Keratinocyte (primary cell): ENCODE measurements around the gene ARMH2. TPM values are rescaled to one million over a fixed set of nuclear protein-coding genes. Genes with fewer than 3 reads are reported as not detected.

Source experiments
- DNase-seq: peaks from one replicate; pipeline ENCODE4 v3.0.0-alpha.2; 2011; ENCODE audit warnings: low read depth, missing footprints, low spot score
- FAIRE-seq: peaks from 2 replicates; lab custom pipeline; 2011; peaks lifted over from hg19 to GRCh38; lab: Jason Lieb, UNC
- H2AFZ ChIP-seq: 2 replicates; pipeline ENCODE4 v1.6.0; 2012; ENCODE audit warnings: low read length, control low read depth, inconsistent platforms; ENCODE audit not compliant: control insufficient read depth
- H3K27ac ChIP-seq: 2 replicates; pipeline ENCODE4 v1.5.1; 2011; ENCODE audit warnings: low read length; ENCODE audit not compliant: control insufficient read depth, insufficient read depth
- H3K27me3 ChIP-seq: 3 replicates; pipeline ENCODE4 v1.6.0; 2011; ENCODE audit warnings: low read length; ENCODE audit not compliant: control insufficient read depth, insufficient read depth; ENCODE audit errors: extremely low read depth
- H3K36me3 ChIP-seq, 2 experiments: 2 replicates in 1 of 2; 3 replicates in 1 of 2; pipeline ENCODE4 v1.5.1; 2011; ENCODE audit warnings: low read length in 2 of 2, mild to moderate bottlenecking in 1 of 2; ENCODE audit not compliant: control insufficient read depth in 2 of 2, insufficient read depth in 2 of 2; ENCODE audit errors: extremely low read depth in 1 of 2
- H3K4me1 ChIP-seq: 3 replicates; pipeline ENCODE4 v1.5.1; 2011; ENCODE audit warnings: low read length; ENCODE audit not compliant: control insufficient read depth, insufficient read depth; ENCODE audit errors: extremely low read depth
- H3K4me2 ChIP-seq: 3 replicates; pipeline ENCODE4 v1.6.0; 2011; ENCODE audit warnings: low read depth, low read length; ENCODE audit not compliant: control insufficient read depth, insufficient read depth; ENCODE audit errors: extremely low read depth
- H3K4me3 ChIP-seq, 3 experiments: fragments of 200-600 bp in 1 of 3; sonication (generic) in 1 of 3; 2 replicates in 2 of 3; 3 replicates in 1 of 3; pipeline ENCODE4 v1.5.1; 2011 to 2016; ENCODE audit warnings: low read length in 3 of 3, mild to moderate bottlenecking in 3 of 3, control low read depth in 2 of 3, inconsistent platforms in 1 of 3, low read depth in 1 of 3, mixed read lengths in 1 of 3, mixed run types in 1 of 3, moderate library complexity in 1 of 3; ENCODE audit not compliant: control insufficient read depth in 2 of 3, insufficient read depth in 2 of 3; ENCODE audit errors: extremely low read depth in 1 of 3
- H3K79me2 ChIP-seq: 2 replicates; pipeline ENCODE4 v1.6.0; 2012; ENCODE audit warnings: low read length; ENCODE audit not compliant: control insufficient read depth, insufficient read depth
- H3K9ac ChIP-seq: 3 replicates; pipeline ENCODE4 v1.6.0; 2011; ENCODE audit warnings: low read length; ENCODE audit not compliant: control insufficient read depth, insufficient read depth; ENCODE audit errors: extremely low read depth
- H3K9me1 ChIP-seq: 3 replicates; pipeline ENCODE4 v1.6.0; 2011; ENCODE audit warnings: low read length; ENCODE audit not compliant: control insufficient read depth, insufficient read depth; ENCODE audit errors: extremely low read depth
- H3K9me3 ChIP-seq: 2 replicates; pipeline ENCODE4 v1.5.1; 2012; ENCODE audit warnings: low read depth, low read length; ENCODE audit not compliant: control insufficient read depth
- H4K20me1 ChIP-seq: 3 replicates; pipeline ENCODE4 v1.6.0; 2011; ENCODE audit warnings: low read length; ENCODE audit not compliant: control insufficient read depth, insufficient read depth; ENCODE audit errors: extremely low read depth
- EZH2 ChIP-seq: IDR thresholded peaks from one replicate; pipeline ENCODE4 v1.6.1; 2012; ENCODE audit warnings: inconsistent platforms, mild to moderate bottlenecking, low read length, moderate library complexity
- dilution Hi-C: fragments of 300-500 bp; cut with MboI; formaldehyde crosslinking; loops from one replicate; pipeline ENCODE4 v1.7.0; 2020; ENCODE audit warnings: low sequenced_read_pairs; ENCODE audit not compliant: extremely low pct_ligation_motif_present
- polyA plus RNA-seq, 5 experiments: library from polyadenylated mRNA; depleted of rRNA in 3 of 5; stranded (reverse) in 3 of 5; stranded (forward) in 1 of 5; unstranded in 1 of 5; fragments of >200 nt; gene quantifications; 1 replicate in 1 of 5; 2 replicates in 3 of 5; 3 replicates in 1 of 5; pipeline versions ENCODE4 v1.2.1 to v1.2.3, GENCODE V29; 2011 to 2012; ENCODE audit warnings: missing spikeins in 2 of 5, low read depth in 1 of 5, low replicate concordance in 1 of 5
- TF ChIP-seq, protein P1 (sequence below), 3 experiments: IDR thresholded peaks in 1 of 3; conservative IDR thresholded peaks in 1 of 3; optimal IDR thresholded peaks in 1 of 3; 2 replicates in 2 of 3; 3 replicates in 1 of 3; pipeline versions ENCODE3 to v1.5.1; 2011; ENCODE audit warnings: low read length in 3 of 3, mild to moderate bottlenecking in 3 of 3, moderate library complexity in 2 of 3, control low read depth in 1 of 3, inconsistent platforms in 1 of 3; ENCODE audit not compliant: insufficient read depth in 2 of 3; ENCODE audit errors: extremely low read depth in 1 of 3

Gene ARMH2
- polyA plus RNA-seq, 1 donor (not counting 4 experiments of a cell fraction or from before 2014, with no cell fraction given): not detected

DNA sequence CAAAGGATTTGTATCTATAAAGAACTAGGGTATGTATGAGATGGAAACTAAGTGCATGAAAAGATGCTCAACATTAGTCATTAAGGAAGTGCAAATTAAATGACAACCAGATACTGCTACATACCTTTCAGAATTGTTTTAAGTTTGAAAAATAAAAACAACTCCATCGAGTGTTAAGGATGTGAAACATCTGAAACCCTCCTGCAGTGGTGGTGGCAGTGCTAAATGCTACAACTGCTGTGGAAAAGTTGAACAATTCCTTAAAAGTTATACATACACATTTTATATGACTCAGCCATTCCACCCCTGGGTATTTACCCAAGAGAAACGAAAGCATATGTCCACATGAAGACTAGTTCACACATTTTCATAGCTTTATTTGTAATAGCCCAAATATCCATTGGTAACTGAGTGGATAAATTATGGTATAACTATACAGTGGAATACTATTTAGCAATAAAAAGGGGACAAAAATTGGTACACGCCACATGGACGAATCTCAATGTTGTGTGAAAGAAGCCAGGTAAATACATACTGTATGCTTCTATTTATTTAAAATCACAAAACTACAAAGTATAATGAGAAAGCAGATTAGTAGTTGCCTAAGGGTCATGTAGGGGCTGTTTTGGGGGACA lies 10.6 kb downstream of the ARMH2 start:
- DNase-seq (no peak), FAIRE-seq (no peak)
- no peaks in the 10 kb centered on the region for H3K9me3 ChIP-seq
- H3K79me2 ChIP-seq: no peaks in the 10 kb centered on the region
- H3K27ac ChIP-seq: no peak overlapping the region
- dilution Hi-C loops: no loop called here
- no peaks in the 10 kb centered on the region for H3K4me1 ChIP-seq
- no peak overlapping the region for H2AFZ ChIP-seq
- no peaks in the 10 kb centered on the region for H3K27me3 ChIP-seq
- H3K9me1 ChIP-seq: no peaks in the 10 kb centered on the region
- TF ChIP-seq, protein P1, sequence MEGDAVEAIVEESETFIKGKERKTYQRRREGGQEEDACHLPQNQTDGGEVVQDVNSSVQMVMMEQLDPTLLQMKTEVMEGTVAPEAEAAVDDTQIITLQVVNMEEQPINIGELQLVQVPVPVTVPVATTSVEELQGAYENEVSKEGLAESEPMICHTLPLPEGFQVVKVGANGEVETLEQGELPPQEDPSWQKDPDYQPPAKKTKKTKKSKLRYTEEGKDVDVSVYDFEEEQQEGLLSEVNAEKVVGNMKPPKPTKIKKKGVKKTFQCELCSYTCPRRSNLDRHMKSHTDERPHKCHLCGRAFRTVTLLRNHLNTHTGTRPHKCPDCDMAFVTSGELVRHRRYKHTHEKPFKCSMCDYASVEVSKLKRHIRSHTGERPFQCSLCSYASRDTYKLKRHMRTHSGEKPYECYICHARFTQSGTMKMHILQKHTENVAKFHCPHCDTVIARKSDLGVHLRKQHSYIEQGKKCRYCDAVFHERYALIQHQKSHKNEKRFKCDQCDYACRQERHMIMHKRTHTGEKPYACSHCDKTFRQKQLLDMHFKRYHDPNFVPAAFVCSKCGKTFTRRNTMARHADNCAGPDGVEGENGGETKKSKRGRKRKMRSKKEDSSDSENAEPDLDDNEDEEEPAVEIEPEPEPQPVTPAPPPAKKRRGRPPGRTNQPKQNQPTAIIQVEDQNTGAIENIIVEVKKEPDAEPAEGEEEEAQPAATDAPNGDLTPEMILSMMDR (optimal IDR thresholded peaks at IDR 0.05 in 1 of 3, IDR thresholded peaks at IDR 0.05 in 1 of 3, conservative IDR thresholded peaks at IDR 0.05 in 1 of 3; ENCODE audit: extremely low read depth in 1 of 3, insufficient read depth in 2 of 3, low read length in 3 of 3): no peak
- no peak for TF ChIP-seq EZH2
- H3K4me3 ChIP-seq: no peak overlapping the region
- peaks cover 1 to 17% of the 10 kb centered on the region in 2 experiments for H3K36me3 ChIP-seq
- no peak overlapping the region for H3K4me2 ChIP-seq
- no peak overlapping the region for H3K9ac ChIP-seq
- H4K20me1 ChIP-seq: no peaks in the 10 kb centered on the region

DNA sequence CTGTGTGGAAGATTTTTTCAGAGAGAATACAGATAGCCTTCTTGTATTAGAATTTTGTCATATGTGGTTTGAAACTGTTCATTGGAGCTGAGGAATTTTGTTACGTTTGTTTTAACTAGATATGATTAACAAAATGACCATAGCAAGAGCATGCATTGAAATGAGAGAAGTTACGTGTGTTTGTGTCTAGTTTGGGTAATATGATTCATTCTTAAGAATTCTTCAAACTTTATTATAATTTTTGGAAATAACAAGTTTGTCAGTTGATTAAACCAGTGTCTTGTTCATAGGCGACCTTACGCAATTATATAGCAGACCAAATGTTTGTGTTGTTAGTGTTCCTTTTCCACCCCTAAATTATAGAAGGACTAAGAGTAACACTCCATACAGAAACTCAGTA lies 18.5 kb downstream of the ARMH2 start:
- Histone ChIP-seq H3K79me2 (peaks cover 56% of the 10 kb centered on the region), H4K20me1 (peaks cover 4% of the 10 kb centered on the region), H3K4me1 (peaks cover 18% of the 10 kb centered on the region), H3K27me3 (no peaks in the 10 kb centered on the region), H3K4me3 (no peak overlapping the region), H3K4me2 (no peak overlapping the region), H3K9ac (no peak overlapping the region), H2AFZ (no peak overlapping the region), H3K36me3 (peaks cover 2 to 15% of the 10 kb centered on the region in 2 experiments), H3K9me3 (no peaks in the 10 kb centered on the region), H3K9me1 (no peaks in the 10 kb centered on the region), H3K27ac (no peak overlapping the region)
- no peak for DNase-seq
- TF ChIP-seq EZH2: no peak
- TF ChIP-seq, protein P1 (optimal IDR thresholded peaks at IDR 0.05 in 1 of 3, IDR thresholded peaks at IDR 0.05 in 1 of 3, conservative IDR thresholded peaks at IDR 0.05 in 1 of 3; ENCODE audit: extremely low read depth in 1 of 3, insufficient read depth in 2 of 3, low read length in 3 of 3): no peak
- no peak for FAIRE-seq
- dilution Hi-C loops: no loop called here
